ENCODE data around the gene SPOCD1. TPM values are rescaled to one million over a fixed set of nuclear protein-coding genes. Genes with fewer than 3 reads are reported as not detected.

SPOCD1 gene
- total and polyA plus RNA-seq, 4 donors = under 0.01 to 0.19 (median 0.12) TPM; not detected in 1

DNA sequence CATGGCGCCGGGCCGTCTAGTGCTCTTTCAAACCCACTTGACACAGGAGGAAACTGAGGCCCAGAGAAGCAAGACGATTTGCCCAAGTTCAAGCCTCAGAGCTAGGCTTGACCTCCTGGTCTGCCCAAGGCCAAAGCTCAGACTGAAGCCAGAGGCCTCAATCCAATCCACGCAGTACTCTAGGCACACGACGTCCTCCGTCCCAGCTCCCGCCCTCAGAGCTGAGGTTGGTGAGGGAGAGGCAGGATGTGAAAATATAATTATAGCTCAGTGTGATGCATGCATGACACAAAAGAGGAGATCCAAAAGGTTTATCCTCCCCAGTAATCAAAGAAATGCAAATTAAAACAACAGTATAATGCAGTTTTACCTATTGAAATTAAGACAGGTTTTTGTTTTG is 36.1 kb downstream of the SPOCD1 start:
- Histone ChIP-seq H3K4me1 (ENCODE audit: control insufficient read depth in 4 of 4, insufficient read depth in 4 of 4, low read length in 3 of 4) (no peaks in the 10 kb centered on the region), H3K36me3 (ENCODE audit: control insufficient read depth in 4 of 4, insufficient read depth in 3 of 4, low read depth in 1 of 4, low read length in 3 of 4) (no peaks in the 10 kb centered on the region), H3K27me3 (ENCODE audit: control insufficient read depth in 4 of 4, insufficient read depth in 4 of 4, low read length in 3 of 4) (peaks cover 0 to under 1% (median 0%) of the 10 kb centered on the region in 4 donors), H3K9me3 (ENCODE audit: control insufficient read depth in 4 of 4, low read length in 3 of 4) (peaks cover 0 to 3% (median 0%) of the 10 kb centered on the region in 4 donors), H3K4me3 (ENCODE audit: low read depth in 1 of 3, low read length in 3 of 3) (no peak overlapping the region), H3K9ac (ENCODE audit: low read depth in 1 of 2, low read length in 2 of 2) (no peak overlapping the region), H3K27ac (ENCODE audit: low read depth in 1 of 2, low read length in 2 of 2) (no peak overlapping the region)
- TF ChIP-seq, protein P1, sequence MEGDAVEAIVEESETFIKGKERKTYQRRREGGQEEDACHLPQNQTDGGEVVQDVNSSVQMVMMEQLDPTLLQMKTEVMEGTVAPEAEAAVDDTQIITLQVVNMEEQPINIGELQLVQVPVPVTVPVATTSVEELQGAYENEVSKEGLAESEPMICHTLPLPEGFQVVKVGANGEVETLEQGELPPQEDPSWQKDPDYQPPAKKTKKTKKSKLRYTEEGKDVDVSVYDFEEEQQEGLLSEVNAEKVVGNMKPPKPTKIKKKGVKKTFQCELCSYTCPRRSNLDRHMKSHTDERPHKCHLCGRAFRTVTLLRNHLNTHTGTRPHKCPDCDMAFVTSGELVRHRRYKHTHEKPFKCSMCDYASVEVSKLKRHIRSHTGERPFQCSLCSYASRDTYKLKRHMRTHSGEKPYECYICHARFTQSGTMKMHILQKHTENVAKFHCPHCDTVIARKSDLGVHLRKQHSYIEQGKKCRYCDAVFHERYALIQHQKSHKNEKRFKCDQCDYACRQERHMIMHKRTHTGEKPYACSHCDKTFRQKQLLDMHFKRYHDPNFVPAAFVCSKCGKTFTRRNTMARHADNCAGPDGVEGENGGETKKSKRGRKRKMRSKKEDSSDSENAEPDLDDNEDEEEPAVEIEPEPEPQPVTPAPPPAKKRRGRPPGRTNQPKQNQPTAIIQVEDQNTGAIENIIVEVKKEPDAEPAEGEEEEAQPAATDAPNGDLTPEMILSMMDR (IDR thresholded peaks at IDR 0.05; ENCODE audit: low read depth, low read length, missing input control) = no peak
- TF ChIP-seq RXRA (IDR thresholded peaks at IDR 0.05) = no peak
- TF ChIP-seq, protein P2, sequence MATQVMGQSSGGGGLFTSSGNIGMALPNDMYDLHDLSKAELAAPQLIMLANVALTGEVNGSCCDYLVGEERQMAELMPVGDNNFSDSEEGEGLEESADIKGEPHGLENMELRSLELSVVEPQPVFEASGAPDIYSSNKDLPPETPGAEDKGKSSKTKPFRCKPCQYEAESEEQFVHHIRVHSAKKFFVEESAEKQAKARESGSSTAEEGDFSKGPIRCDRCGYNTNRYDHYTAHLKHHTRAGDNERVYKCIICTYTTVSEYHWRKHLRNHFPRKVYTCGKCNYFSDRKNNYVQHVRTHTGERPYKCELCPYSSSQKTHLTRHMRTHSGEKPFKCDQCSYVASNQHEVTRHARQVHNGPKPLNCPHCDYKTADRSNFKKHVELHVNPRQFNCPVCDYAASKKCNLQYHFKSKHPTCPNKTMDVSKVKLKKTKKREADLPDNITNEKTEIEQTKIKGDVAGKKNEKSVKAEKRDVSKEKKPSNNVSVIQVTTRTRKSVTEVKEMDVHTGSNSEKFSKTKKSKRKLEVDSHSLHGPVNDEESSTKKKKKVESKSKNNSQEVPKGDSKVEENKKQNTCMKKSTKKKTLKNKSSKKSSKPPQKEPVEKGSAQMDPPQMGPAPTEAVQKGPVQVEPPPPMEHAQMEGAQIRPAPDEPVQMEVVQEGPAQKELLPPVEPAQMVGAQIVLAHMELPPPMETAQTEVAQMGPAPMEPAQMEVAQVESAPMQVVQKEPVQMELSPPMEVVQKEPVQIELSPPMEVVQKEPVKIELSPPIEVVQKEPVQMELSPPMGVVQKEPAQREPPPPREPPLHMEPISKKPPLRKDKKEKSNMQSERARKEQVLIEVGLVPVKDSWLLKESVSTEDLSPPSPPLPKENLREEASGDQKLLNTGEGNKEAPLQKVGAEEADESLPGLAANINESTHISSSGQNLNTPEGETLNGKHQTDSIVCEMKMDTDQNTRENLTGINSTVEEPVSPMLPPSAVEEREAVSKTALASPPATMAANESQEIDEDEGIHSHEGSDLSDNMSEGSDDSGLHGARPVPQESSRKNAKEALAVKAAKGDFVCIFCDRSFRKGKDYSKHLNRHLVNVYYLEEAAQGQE (IDR thresholded peaks at IDR 0.05) = no peak
- TF ChIP-seq, protein P3, sequence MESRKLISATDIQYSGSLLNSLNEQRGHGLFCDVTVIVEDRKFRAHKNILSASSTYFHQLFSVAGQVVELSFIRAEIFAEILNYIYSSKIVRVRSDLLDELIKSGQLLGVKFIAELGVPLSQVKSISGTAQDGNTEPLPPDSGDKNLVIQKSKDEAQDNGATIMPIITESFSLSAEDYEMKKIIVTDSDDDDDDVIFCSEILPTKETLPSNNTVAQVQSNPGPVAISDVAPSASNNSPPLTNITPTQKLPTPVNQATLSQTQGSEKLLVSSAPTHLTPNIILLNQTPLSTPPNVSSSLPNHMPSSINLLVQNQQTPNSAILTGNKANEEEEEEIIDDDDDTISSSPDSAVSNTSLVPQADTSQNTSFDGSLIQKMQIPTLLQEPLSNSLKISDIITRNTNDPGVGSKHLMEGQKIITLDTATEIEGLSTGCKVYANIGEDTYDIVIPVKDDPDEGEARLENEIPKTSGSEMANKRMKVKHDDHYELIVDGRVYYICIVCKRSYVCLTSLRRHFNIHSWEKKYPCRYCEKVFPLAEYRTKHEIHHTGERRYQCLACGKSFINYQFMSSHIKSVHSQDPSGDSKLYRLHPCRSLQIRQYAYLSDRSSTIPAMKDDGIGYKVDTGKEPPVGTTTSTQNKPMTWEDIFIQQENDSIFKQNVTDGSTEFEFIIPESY (IDR thresholded peaks at IDR 0.05) = no peak
- DNase-seq (ENCODE audit: low spot score) = no peak
- 89% methylated on average over 9 of the region's 9 CpGs for WGBS

DNA sequence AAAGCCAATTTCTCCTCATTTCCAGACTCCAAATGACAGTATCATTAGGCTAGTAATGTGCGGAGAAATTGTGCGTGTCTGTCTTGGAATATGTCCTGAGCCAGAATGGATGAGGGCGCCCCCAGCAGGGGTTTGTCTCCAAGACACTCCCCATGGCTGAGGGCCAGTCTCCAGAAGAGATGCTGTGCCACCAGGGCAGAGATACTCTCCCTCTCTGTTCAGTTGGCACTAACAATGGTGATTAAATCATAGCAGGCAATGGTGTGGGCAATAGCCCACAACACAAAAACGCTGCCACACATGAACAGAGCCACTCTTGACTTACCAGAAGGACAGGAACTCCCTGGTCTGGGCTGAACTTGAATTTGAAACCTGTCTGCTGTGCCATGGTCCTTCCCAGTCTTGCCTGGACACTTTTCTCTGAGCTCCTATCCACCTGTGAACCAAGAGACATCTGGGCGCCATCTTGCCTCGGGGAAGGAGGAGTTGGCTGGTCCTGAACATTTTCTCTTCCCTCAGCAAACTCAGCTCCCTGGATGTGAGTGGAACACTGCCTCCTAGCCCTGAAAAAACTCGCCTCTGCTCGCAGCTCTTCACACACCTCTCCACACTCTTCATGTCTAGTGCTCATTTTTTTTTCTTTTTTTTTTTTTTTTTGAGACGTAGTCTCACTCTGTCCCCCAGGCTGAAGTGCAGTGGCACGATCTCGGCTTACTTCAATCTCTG is 36.9 kb downstream of the SPOCD1 start:
- Histone ChIP-seq H3K9ac (ENCODE audit: low read depth in 1 of 2, low read length in 2 of 2) (no peak overlapping the region), H3K27me3 (ENCODE audit: control insufficient read depth in 4 of 4, insufficient read depth in 4 of 4, low read length in 3 of 4) (peaks cover 0 to 5% (median 1%) of the 10 kb centered on the region in 4 donors), H3K27ac (ENCODE audit: low read depth in 1 of 2, low read length in 2 of 2) (no peak overlapping the region), H3K4me1 (ENCODE audit: control insufficient read depth in 4 of 4, insufficient read depth in 4 of 4, low read length in 3 of 4) (no peaks in the 10 kb centered on the region), H3K4me3 (ENCODE audit: low read depth in 1 of 3, low read length in 3 of 3) (no peak overlapping the region), H3K36me3 (ENCODE audit: control insufficient read depth in 4 of 4, insufficient read depth in 3 of 4, low read depth in 1 of 4, low read length in 3 of 4) (no peaks in the 10 kb centered on the region), H3K9me3 (ENCODE audit: control insufficient read depth in 4 of 4, low read length in 3 of 4) (peaks cover 0 to 3% (median 0%) of the 10 kb centered on the region in 4 donors)
- WGBS = 89% methylated on average over 11 of the region's 11 CpGs
- TF ChIP-seq, protein P1 (IDR thresholded peaks at IDR 0.05; ENCODE audit: low read depth, low read length, missing input control) = no peak
- TF ChIP-seq TAF1 (conservative IDR thresholded peaks at IDR 0.05) = no peak
- TF ChIP-seq RXRA (IDR thresholded peaks at IDR 0.05) = no peak
- TF ChIP-seq YY1 (IDR thresholded peaks at IDR 0.05) = no peak
- TF ChIP-seq, protein P2 (IDR thresholded peaks at IDR 0.05) = no peak
- no peak for TF ChIP-seq FOXA1 (IDR thresholded peaks at IDR 0.05)
- TF ChIP-seq, protein P4, sequence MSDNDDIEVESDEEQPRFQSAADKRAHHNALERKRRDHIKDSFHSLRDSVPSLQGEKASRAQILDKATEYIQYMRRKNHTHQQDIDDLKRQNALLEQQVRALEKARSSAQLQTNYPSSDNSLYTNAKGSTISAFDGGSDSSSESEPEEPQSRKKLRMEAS (IDR thresholded peaks at IDR 0.05) = no peak
- TF ChIP-seq NR2F2 (IDR thresholded peaks at IDR 0.05) = no peak
- TF ChIP-seq JUND (IDR thresholded peaks at IDR 0.05) = no peak
- DNase-seq (ENCODE audit: low spot score) = no peak

Measured in liver (tissue), 9 donors.